ENCODE measurements around the gene FAM53C. TPM values are rescaled to one million over a fixed set of nuclear protein-coding genes. Genes with fewer than 3 reads are reported as not detected.

The FAM53C gene
- total RNA-seq, 1 donor from 2014 or later: 45.6 TPM

DNA sequence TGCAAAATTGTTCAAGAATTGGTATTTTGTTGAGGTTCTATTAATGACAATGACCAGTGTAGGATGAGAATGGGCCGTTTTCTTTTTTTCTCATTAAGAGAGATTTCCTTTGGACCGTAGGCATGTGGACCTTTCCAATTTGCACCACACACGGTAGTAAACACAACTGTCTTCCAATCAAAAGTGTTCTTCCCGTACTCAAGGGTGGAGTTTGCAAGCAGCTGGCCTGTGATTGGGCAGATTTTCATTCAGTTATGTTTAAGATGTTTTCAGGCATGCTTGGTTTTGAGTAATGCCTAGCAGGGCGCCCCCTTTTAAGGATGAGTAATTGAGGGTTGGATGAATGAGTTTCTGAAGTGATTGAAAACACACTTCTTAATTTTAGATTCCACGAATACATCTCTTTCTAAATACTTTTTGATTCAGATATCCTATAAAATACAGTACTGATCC lies 16.9 kb downstream of the FAM53C start:
- DNase-seq (ENCODE audit: extremely low spot score, unreplicated experiment): no peak
- H3K4me1 Mint-ChIP-seq (ENCODE audit: unreplicated experiment): peaks cover 41% of the 10 kb centered on the region
- peak overlapping the region; percentile 89 for H3K4me3 Mint-ChIP-seq (ENCODE audit: unreplicated experiment)
- no peaks in the 10 kb centered on the region for H3K9me3 Mint-ChIP-seq (ENCODE audit: unreplicated experiment)
- peak overlapping the region; percentile 91 for H3K27ac Mint-ChIP-seq (ENCODE audit: unreplicated experiment)
- H3K27me3 Mint-ChIP-seq (ENCODE audit: unreplicated experiment): no peaks in the 10 kb centered on the region
- TF ChIP-seq, protein P1, sequence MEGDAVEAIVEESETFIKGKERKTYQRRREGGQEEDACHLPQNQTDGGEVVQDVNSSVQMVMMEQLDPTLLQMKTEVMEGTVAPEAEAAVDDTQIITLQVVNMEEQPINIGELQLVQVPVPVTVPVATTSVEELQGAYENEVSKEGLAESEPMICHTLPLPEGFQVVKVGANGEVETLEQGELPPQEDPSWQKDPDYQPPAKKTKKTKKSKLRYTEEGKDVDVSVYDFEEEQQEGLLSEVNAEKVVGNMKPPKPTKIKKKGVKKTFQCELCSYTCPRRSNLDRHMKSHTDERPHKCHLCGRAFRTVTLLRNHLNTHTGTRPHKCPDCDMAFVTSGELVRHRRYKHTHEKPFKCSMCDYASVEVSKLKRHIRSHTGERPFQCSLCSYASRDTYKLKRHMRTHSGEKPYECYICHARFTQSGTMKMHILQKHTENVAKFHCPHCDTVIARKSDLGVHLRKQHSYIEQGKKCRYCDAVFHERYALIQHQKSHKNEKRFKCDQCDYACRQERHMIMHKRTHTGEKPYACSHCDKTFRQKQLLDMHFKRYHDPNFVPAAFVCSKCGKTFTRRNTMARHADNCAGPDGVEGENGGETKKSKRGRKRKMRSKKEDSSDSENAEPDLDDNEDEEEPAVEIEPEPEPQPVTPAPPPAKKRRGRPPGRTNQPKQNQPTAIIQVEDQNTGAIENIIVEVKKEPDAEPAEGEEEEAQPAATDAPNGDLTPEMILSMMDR (IDR thresholded peaks at IDR 0.05): no peak
- peaks cover 8% of the 10 kb centered on the region for H3K36me3 Mint-ChIP-seq (ENCODE audit: unreplicated experiment)

DNA sequence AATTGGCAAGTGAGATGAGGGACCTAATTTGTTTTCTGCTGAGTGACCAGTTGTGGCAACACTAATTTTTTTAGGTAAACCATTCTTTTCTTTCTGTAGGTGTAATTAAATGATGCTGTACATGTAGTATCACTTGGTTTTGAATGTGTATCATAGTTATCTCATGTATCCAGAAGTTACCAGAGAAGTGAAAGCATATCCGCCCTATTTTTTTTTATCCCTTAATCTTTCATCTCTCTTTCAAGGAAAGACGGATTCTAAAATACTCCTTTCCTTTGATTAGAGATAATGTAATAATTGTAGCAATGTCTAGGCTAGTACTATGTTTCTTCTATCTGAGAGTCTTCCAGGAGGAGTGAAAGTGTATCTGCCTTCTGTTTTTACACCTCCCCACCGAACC lies 21.6 kb downstream of the FAM53C start:
- Mint-ChIP-seq H3K4me3 (ENCODE audit: unreplicated experiment) (no peak overlapping the region), H3K4me1 (ENCODE audit: unreplicated experiment) (peaks cover 32% of the 10 kb centered on the region), H3K9me3 (ENCODE audit: unreplicated experiment) (no peaks in the 10 kb centered on the region), H3K27me3 (ENCODE audit: unreplicated experiment) (no peaks in the 10 kb centered on the region), H3K36me3 (ENCODE audit: unreplicated experiment) (peaks cover 2% of the 10 kb centered on the region), H3K27ac (ENCODE audit: unreplicated experiment) (peak overlapping the region; percentile 10)
- TF ChIP-seq, protein P1 (IDR thresholded peaks at IDR 0.05): no peak
- no peak for DNase-seq (ENCODE audit: extremely low spot score, unreplicated experiment)

DNA sequence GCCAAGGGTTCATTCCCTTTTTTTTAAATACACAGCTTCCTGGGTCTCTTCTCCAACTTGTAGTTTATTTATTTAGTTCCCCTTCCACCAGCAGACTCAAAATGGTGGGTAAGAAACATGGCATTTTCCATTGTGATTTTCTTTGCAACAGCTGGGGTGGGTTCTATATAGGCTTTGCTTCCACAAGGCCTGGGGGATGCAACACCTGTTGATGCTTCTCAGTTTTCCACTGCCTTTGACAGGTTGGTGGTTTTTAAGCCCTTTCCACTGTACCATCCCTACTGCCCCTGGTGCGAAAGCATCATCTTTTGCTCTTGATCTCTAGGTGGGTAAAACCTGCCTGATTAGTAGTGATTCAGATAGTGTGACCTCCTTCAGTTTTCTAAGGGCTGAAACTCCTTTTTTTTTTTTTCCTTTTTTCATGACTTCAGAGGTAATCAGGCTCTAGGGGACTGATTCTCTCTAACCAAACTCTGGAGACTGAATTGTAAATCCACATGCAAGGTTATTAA lies 22.9 kb downstream of the FAM53C start:
- Mint-ChIP-seq H3K4me1 (ENCODE audit: unreplicated experiment) (peaks cover 19% of the 10 kb centered on the region), H3K27ac (ENCODE audit: unreplicated experiment) (peak overlapping the region; percentile 38), H3K4me3 (ENCODE audit: unreplicated experiment) (no peak overlapping the region), H3K36me3 (ENCODE audit: unreplicated experiment) (peaks cover 2% of the 10 kb centered on the region), H3K27me3 (ENCODE audit: unreplicated experiment) (no peaks in the 10 kb centered on the region), H3K9me3 (ENCODE audit: unreplicated experiment) (no peaks in the 10 kb centered on the region)
- DNase-seq (ENCODE audit: extremely low spot score, unreplicated experiment): no peak
- TF ChIP-seq, protein P1 (IDR thresholded peaks at IDR 0.05): no peak

DNA sequence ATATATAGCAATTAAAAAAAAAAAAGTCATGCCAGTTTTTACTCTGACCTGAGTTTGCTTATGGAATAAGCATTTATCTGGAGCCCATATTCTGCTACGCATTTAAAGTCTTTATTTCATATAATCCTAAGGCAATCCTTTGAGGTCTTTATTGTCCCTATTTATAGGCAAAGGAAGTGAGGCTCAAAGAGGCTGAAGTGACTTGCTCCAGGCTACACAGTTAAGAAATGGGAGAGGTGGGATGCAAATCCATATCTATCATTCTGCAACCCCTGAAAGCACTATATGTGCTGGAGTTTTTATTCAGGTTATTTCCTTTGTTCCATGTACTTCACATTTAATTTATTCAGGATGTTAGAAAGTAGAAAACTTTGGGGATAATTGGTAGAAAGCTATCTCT lies 26.5 kb downstream of the FAM53C start:
- TF ChIP-seq, protein P1 (IDR thresholded peaks at IDR 0.05): no peak
- Mint-ChIP-seq H3K27me3 (ENCODE audit: unreplicated experiment) (no peaks in the 10 kb centered on the region), H3K27ac (ENCODE audit: unreplicated experiment) (no peak overlapping the region), H3K4me3 (ENCODE audit: unreplicated experiment) (no peak overlapping the region), H3K9me3 (ENCODE audit: unreplicated experiment) (no peaks in the 10 kb centered on the region), H3K36me3 (ENCODE audit: unreplicated experiment) (peaks cover 2% of the 10 kb centered on the region), H3K4me1 (ENCODE audit: unreplicated experiment) (peaks cover 29% of the 10 kb centered on the region)
- no peak for DNase-seq (ENCODE audit: extremely low spot score, unreplicated experiment)

DNA sequence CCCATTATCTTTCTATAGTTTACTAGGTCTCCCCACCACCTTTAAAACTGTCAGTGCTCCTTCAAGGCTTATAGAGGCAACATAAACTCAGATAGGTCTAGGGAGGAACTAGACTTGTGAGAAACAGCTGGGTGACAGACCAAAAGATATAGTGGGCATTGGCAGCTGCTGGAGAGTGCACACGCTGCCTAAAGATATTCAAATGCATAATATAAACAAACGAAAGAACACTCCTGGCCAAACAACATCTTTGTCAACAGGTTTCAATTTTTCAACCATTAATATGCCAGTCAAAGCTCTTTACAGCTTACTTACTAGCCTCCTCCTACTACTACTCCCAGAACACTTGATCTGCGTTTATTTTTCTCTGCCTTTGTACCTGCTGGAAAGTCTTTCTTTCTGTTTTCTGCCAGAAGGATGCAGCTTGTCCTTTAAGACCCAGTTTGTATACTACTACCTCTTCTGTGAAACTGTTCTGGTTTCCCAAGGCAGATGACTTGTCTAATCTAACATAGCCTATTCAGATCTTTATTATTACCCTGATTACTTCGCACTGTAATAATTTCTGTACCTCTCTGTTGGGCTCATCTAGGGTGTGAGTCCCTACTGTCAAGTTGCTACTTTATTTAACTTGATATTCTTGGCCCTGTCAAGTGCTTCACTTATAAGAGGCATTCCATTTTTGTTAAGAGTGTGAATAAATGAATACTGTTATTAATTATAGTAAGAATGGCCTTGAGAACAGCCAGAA lies 28.7 kb downstream of the FAM53C start:
- Mint-ChIP-seq H3K27ac (ENCODE audit: unreplicated experiment) (peak overlapping the region; percentile 21), H3K4me3 (ENCODE audit: unreplicated experiment) (no peak overlapping the region), H3K36me3 (ENCODE audit: unreplicated experiment) (peaks cover 2% of the 10 kb centered on the region), H3K4me1 (ENCODE audit: unreplicated experiment) (peaks cover 29% of the 10 kb centered on the region), H3K9me3 (ENCODE audit: unreplicated experiment) (no peaks in the 10 kb centered on the region), H3K27me3 (ENCODE audit: unreplicated experiment) (no peaks in the 10 kb centered on the region)
- TF ChIP-seq, protein P1 (IDR thresholded peaks at IDR 0.05): no peak
- DNase-seq (ENCODE audit: extremely low spot score, unreplicated experiment): no peak
